ENCODE data around the gene ALPI. TPM values are rescaled to one million over a fixed set of nuclear protein-coding genes. Genes with fewer than 3 reads are reported as not detected.

The ALPI gene
- total RNA-seq, 1 experiment from 2014 or later = not detected

GRCh38 chr2:232419245-232420072, 36.5 kb upstream of the ALPI start:
- Histone ChIP-seq H3K79me2 (ENCODE audit: low read depth) (no peaks in the 10 kb centered on the region), H3K4me3 (peak overlapping the region; percentile 58; the same call in 1 of the 2 replicates), H3K27me3 (ENCODE audit: insufficient read depth, low read depth) (no peaks in the 10 kb centered on the region), H3K27ac (no peak overlapping the region), H4K20me1 (ENCODE audit: insufficient read depth) (no peaks in the 10 kb centered on the region), H3K9me2 (ENCODE audit: insufficient read depth) (no peaks in the 10 kb centered on the region), H3K4me2 (peak overlapping the region; percentile 84), H2AFZ (no peak overlapping the region), H3F3A (ENCODE audit: insufficient read depth, low read depth) (peaks cover 19% of the 10 kb centered on the region; the same call in 1 of the 2 replicates), H3K36me3 (ENCODE audit: low read depth) (no peaks in the 10 kb centered on the region), H3K4me1 (replicated peaks; ENCODE audit: insufficient read depth) (peaks cover 11% of the 10 kb centered on the region), H3K9me3 (ENCODE audit: insufficient read depth, low read depth) (0 out of 2 replicates have a peak, but pooled peaks cover 3% of the 10 kb centered on the region)
- intact Hi-C loops (cut with micrococcal nuclease; ENCODE audit: unreplicated experiment) = loop anchor here (5.0 kb wide), 1 partner anchor 52 kb away; no protein-coding TSS in a partner anchor
- no peak for TF ChIP-seq CTCF (conservative IDR thresholded peaks at IDR 0.05)
- TF ChIP-seq EZH2 (IDR thresholded peaks at IDR 0.05; ENCODE audit: low read depth) = no peak
- POLR2A ChIA-PET (ENCODE audit: unreplicated experiment) = no interaction called here
- DNase-seq = no peak
- BruUV-seq (replicated peaks) = no TSS peak
- CTCF ChIA-PET = no interaction called here

GRCh38 chr2:232420073-232420454, 35.9 kb upstream of the ALPI start:
- peak overlapping the region; percentile 84 for H2AFZ ChIP-seq
- ChIA-PET CTCF (no interaction called here), POLR2A (ENCODE audit: unreplicated experiment) (no interaction called here)
- BruUV-seq (replicated peaks) = no TSS peak
- H3K4me2 ChIP-seq = peak overlapping the region; percentile 84
- no peak overlapping the region for H3K27ac ChIP-seq
- no peaks in the 10 kb centered on the region for H3K79me2 ChIP-seq (ENCODE audit: low read depth)
- intact Hi-C loops (cut with micrococcal nuclease; ENCODE audit: unreplicated experiment) = loop anchor here (5.0 kb wide), 1 partner anchor 53 kb away; no protein-coding TSS in a partner anchor
- H3K27me3 ChIP-seq (ENCODE audit: insufficient read depth, low read depth) = no peaks in the 10 kb centered on the region
- no peaks in the 10 kb centered on the region for H3K9me2 ChIP-seq (ENCODE audit: insufficient read depth)
- DNase-seq = no peak
- TF ChIP-seq EZH2 (IDR thresholded peaks at IDR 0.05; ENCODE audit: low read depth) (no peak), CTCF (conservative IDR thresholded peaks at IDR 0.05) (no peak)
- peak overlapping the region; percentile 58 for H3K4me3 ChIP-seq
- H3F3A ChIP-seq (ENCODE audit: insufficient read depth, low read depth) = peaks cover 19% of the 10 kb centered on the region; the same call in 1 of the 2 replicates
- no peaks in the 10 kb centered on the region for H3K36me3 ChIP-seq (ENCODE audit: low read depth)
- H3K9me3 ChIP-seq (ENCODE audit: insufficient read depth, low read depth) = 0 out of 2 replicates have a peak, but pooled peaks cover 3% of the 10 kb centered on the region
- H4K20me1 ChIP-seq (ENCODE audit: insufficient read depth) = no peaks in the 10 kb centered on the region
- H3K4me1 ChIP-seq (replicated peaks; ENCODE audit: insufficient read depth) = peaks cover 11% of the 10 kb centered on the region

- no peaks in the 10 kb centered on the region for H3K79me2 ChIP-seq (ENCODE audit: low read depth)
- H3K36me3 ChIP-seq (ENCODE audit: low read depth) = no peaks in the 10 kb centered on the region
- H3K4me3 ChIP-seq = peak overlapping the region; percentile 58
- no peaks in the 10 kb centered on the region for H3K9me2 ChIP-seq (ENCODE audit: insufficient read depth)
- CTCF ChIA-PET = interaction anchor here (1.0 kb wide), 1 partner anchor 35 kb away, joined by 5 read pairs; no protein-coding TSS in a partner anchor
- H3K4me1 ChIP-seq (replicated peaks; ENCODE audit: insufficient read depth) = peaks cover 11% of the 10 kb centered on the region
- no TSS peak for BruUV-seq (replicated peaks)
- no peaks in the 10 kb centered on the region for H3K27me3 ChIP-seq (ENCODE audit: insufficient read depth, low read depth)
- H3K4me2 ChIP-seq = peak overlapping the region; percentile 84
- peak; percentile 52 to 70 for DNase-seq
- peak overlapping the region; percentile 84 for H2AFZ ChIP-seq
- H3K9me3 ChIP-seq (ENCODE audit: insufficient read depth, low read depth) = 0 out of 2 replicates have a peak, but pooled peaks cover 3% of the 10 kb centered on the region
- POLR2A ChIA-PET (ENCODE audit: unreplicated experiment) = no interaction called here
- H3F3A ChIP-seq (ENCODE audit: insufficient read depth, low read depth) = peaks cover 19% of the 10 kb centered on the region; the same call in 1 of the 2 replicates
- intact Hi-C loops (cut with micrococcal nuclease; ENCODE audit: unreplicated experiment) = loop anchor here (5.0 kb wide), 1 partner anchor 53 kb away; no protein-coding TSS in a partner anchor
- no peak for TF ChIP-seq EZH2 (IDR thresholded peaks at IDR 0.05; ENCODE audit: low read depth)
- TF ChIP-seq CTCF (conservative IDR thresholded peaks at IDR 0.05) = no peak
- H4K20me1 ChIP-seq (ENCODE audit: insufficient read depth) = no peaks in the 10 kb centered on the region
- H3K27ac ChIP-seq = peak overlapping the region; percentile 81
These were observed 35.3 kb upstream of the ALPI start for GRCh38 chr2:232420463-232421188.

Measured in PC-9 (cell line).